Measurements from ENCODE around the gene RANBP10.
"Not testable (repeated sequence)": the region's sequence is repeated elsewhere in the genome, so short reads cannot be mapped to it uniquely, and the experiment has no call there.

The RANBP10 gene

GRCh38 chr16:67806428-67807147 lies at the start of gene RANBP10, which contains the start of gene TSNAXIP1:
RANBP10 (minus strand) TSS chr16:67806560; CDS start chr16:67806536, 24 bp downstream.
TSNAXIP1 (plus strand) TSS chr16:67806889; CDS start chr16:67807150, 261 bp downstream.
- DNase-seq: peak; percentile 93

DNA sequence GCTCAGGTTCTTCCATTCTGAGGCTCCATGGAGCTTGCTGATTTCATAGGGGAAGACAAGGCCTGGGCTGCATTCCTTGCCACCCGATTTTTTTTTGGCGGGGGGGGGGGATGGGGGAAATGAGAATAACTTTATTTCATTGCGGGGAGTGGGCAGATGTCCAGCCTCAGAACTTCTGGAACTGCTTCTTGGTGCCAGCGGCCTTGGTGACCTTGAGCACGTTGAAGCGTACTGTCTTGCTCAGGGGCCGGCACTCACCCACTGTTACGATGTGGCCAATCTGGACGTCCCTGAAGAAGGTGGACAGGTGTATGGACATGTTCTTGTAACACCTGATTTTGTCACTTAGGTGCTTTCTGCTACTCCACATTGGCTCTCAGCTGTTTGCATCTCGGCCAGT lies 49.4 kb upstream of the RANBP10 start:
- DNase-seq: no peak

DNA sequence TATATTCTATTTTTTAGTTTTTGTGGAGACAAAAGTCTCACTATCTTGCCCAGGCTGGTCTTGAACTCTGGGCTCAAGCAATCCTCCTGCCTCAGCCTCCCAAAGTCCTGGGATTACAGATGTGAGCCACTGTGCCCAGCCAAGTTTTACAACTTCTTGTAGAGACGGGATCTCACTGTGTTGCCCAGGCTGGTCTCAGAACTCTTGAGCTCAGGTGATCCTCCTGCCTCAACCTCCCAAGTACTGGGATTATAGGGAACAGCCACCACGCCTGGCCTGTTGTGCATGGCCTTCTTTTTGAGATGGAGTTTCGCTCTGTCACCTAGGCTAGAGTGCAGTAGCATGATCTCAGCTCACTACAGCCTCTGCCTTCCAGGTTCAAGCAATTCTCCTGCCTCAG lies 47.3 kb upstream of the RANBP10 start:
- no peak for DNase-seq

- no peak for DNase-seq
Observed at GRCh38 chr16:67848118-67848517, 41.8 kb upstream of the RANBP10 start.

DNA sequence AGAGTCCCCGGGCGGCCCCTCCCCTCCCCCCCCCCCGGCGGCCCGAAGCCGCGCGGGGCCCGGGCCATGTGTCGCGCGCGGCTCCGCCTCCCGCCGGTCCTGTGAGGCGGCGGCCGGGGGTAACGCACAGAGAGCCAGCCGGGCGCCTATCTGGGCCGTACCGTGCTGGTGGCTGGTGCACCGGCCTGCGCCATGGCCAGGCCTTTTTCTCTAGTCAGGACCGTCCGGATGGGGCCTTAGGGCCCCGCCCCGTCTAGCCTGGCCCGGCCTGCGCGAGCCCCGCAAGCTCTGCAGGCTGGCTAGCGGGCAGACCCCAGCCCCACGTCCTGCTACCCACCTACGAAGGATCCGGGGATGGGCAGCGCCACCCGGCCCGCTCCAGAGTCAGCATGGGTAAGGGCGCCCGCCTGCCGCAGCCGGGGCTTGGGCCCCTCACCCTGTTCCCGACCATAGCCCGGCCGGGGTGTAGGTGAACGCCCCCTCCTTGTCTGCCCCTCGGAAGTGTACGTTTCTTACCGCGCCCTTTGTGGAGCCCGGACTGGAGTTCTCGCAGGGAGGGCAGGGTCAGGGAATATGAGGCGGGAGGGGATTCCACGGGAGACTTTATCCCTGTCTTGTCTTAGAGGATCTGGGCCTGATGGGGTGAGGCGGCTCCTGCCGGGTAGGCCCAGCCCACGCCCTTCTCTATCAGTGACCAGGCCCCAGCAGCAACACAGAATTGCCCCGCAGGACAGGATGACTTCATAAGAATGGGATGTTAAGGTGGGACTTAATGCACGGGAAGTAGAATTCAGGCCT lies 40.9 kb upstream of the RANBP10 start, which contains the start of gene CENPT:
CENPT (minus strand) TSS at position 630 of the 798 bp plus-strand sequence. CDS start 13,834 bp downstream, outside the sequence.
- no peak for DNase-seq

DNA sequence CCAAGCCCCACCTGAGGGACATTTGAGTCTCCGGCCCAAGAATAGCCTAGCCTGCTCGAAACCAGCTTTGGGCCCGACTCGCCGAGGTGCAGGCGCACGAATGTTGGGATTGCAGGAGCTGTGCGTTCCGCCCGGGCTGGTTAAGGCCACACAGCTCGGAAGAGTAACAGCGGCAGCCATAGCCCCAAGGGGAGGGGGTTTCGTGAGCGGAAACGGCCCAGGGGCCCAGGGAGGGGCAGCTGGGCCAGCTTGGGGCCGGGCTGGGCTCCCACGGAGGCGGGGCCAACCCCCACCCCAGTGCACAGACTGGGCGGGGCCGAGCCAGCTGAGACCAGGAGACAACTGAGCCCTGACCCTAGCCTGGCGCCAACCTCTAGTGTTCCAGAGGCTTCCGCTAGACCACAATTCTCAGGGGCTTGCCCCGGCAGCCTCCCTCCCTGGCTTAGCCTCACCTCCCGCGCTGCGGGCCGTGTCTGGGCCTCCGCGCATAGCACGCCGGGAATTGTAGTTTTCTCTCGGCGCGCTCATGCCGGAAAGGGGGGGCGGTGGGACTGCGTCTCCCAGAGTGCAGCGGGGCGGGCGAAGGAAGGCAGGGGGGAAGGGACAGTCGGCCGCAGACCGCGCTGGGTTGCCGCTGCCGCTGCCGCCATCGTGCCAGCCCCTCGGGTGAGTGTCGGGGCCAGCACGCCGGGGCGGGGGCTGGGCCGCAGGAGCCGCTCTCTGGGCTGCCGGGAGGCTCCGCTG lies 40.1 kb upstream of the RANBP10 start, which contains the start of gene NUTF2:
NUTF2 (plus strand) TSS at position 614 of the 744 bp plus-strand sequence. CDS start 18,198 bp downstream, outside the sequence.
- DNase-seq: peak; percentile 87

GRCh38 chr16:67846063-67846319 lies 39.6 kb upstream of the RANBP10 start:
- DNase-seq: no peak

DNA sequence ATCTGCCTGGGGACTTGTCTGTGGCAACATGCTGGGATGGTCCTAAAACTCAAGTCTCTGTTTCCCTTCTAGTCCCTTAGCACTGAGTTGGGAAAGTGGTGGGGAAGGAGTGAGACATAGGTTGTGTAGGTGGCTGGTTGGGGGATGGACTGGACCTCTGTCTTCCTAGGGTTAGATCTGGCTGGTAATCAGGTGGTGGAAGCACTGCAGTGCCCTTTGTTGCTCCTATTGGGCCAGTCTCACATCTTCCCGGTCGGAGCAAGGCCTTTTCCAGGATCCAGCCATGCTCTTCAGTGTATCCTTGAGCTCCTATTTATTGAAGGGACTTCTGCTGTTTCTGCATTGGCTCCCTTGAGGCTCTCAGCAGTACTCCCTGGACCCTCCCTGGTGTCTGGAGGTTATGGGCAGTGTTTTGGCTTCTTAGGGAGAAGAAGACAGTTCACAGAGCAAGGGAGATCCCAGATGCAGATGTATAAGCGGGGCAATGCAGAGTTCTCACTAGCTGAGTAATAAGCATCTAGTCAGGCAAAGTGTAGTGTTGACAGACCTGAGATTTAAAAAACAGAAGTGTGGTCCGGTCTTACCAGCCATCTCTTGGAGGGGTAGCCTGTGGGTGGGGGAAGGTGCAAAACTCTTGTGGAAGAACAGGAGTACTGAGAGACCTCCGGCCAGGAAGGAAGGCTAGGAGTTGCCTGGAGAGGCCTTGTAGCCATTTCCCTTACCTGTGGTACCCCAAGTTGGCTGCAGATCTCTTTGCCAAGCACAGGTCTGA lies 39.1 kb upstream of the RANBP10 start:
- no peak for DNase-seq

DNA sequence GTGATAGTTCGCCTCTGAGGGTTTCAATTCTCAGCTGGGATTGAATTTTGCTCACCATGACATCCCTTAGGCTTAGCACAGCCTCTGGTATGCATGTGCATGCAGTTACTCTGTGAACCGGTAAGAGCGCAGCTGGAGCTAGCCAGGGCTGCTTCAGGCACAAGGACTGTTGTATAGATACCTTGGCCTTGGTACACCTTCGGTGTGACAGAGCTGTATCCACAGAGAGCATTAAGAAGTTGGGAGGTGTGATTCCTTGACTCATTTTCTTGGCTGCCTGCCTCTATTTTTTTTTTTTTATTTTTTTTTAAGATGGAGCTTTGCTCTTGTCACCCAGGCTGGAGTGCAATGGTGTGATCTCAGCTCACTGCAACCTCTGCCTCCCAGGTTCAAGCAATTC lies 38.1 kb upstream of the RANBP10 start:
- no peak for DNase-seq

GRCh38 chr16:67843343-67843765 lies 37.0 kb upstream of the RANBP10 start:
- no peak for DNase-seq

DNA sequence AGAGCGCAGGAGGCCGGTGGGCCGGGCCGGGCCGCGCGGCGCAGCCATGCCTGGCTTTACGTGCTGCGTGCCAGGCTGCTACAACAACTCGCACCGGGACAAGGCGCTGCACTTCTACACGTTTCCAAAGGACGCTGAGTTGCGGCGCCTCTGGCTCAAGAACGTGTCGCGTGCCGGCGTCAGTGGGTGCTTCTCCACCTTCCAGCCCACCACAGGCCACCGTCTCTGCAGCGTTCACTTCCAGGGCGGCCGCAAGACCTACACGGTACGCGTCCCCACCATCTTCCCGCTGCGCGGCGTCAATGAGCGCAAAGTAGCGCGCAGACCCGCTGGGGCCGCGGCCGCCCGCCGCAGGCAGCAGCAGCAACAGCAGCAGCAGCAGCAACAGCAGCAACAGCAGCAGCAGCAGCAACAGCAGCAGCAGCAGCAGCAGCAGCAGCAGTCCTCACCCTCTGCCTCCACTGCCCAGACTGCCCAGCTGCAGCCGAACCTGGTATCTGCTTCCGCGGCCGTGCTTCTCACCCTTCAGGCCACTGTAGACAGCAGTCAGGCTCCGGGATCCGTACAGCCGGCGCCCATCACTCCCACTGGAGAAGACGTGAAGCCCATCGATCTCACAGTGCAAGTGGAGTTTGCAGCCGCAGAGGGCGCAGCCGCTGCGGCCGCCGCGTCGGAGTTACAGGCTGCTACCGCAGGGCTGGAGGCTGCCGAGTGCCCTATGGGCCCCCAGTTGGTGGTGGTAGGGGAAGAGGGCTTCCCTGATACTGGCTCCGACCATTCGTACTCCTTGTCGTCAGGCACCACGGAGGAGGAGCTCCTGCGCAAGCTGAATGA lies 36.4 kb upstream of the RANBP10 start:
- peak; percentile 41 for DNase-seq

- DNase-seq: peak; percentile 87
Observed at GRCh38 chr16:67841816-67842508, 35.6 kb upstream of the RANBP10 start, which contains the start of gene THAP11. THAP11 (plus strand) TSS chr16:67842320; CDS start chr16:67842555, 235 bp downstream.

DNA sequence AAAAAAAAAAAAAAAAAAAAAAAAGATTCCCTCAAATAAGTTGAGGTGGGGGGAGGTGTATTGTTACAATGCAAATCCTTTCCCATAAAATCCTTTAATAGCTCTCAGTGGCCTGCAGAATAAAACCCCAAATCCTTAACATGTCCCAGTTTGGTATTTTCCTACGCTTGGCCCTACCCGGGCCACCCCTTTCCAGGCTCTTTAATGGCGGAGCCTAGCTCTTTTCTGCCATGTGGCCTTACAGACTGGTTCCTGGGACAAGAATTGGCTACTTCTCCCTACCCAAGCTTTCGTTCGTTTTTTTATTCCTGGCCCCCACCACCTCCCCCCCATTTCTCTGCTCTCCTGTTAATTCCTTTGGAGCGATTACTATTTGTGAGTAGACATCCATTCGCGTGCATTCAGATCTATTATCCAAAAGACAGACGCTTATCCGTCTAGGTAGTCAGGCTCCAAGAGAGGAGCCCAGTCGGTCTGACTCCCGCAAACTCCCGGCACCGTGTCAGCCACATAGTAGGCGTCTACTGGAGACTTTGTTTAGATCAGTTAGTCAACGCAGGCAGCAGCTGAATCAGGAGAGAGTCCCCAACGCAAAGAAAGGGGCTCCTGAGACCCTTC lies 34.9 kb upstream of the RANBP10 start:
- no peak for DNase-seq

GRCh38 chr16:67837811-67838210 lies 31.5 kb upstream of the RANBP10 start:
- no peak for DNase-seq

DNA sequence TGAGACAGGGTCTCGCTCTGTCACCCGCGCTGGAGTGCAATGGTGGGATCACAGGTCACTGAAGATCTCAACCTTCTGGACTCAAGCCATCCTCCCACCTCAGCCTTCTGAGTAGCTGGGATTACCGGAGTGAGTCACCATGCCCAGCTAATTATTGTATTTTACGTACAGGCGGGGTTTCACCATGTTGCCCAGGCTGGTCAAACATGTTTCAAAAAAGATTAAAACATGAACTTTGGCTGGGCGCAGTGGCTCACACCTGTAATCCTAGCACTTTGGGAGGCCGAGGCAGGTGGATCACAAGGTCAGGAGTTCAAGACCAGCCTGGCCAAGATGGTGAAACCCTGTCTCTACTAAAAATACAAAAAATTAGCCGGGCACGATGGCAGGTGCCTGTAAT lies 30.8 kb upstream of the RANBP10 start:
- DNase-seq: not testable (repeated sequence)

DNA sequence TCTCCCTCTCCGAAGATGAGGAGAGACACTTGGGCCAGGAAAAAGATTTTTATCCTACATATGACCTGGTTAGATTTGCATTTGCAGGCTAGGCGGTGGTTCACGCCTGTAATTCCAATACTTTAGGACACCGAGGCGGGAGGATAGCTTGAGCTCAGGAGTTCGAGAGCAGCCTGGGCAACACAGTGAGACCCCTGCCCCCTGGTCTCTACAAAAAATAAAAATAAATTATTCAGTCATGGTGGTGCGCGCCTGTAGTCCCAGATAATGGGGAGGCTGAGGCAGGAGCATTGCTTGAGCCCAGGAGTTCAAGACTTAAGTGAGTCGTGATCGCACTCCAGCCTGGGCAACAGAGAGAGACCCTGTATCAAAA lies 27.9 kb upstream of the RANBP10 start:
- no peak for DNase-seq

DNA sequence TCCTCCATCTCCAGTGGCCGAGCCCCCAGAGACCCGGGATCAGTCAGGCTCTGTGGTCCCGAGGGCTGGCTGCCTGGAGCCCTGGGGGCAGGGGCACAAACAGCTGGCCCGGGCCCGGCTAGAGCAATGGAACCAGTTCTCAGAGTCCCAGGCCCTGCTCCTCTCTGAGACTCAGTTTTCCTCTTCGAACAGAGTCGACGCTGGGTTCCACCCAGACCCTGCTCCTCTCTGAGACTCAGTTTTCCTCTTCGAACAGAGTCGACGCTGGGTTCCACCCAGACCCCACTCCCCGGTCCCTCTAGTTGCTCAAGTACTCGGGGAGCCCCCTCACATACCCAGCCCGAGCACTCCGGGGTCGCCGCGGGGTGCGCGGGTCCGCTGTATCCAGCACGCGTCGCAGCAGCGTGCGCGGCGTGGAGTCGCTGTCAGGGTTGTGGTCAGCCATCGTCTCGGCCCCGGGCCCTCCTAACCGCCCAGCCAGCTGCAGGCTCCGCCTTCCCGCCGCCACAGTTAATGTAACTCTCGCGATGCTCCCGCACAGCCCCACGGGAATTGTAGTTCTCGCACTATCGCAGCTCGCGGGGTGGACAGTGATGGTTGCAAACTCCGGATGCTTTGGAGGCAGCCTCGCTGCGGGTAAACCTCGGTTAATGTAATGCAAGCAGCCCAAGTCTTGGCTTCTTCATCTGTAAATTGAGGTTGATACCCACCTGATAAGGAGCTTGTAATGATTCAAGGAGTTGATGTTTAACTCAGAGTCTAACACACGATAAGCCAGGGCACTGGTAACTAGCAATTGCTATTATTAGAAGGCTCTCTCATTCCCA lies 27.3 kb upstream of the RANBP10 start:
- peak; percentile 61 for DNase-seq

DNA sequence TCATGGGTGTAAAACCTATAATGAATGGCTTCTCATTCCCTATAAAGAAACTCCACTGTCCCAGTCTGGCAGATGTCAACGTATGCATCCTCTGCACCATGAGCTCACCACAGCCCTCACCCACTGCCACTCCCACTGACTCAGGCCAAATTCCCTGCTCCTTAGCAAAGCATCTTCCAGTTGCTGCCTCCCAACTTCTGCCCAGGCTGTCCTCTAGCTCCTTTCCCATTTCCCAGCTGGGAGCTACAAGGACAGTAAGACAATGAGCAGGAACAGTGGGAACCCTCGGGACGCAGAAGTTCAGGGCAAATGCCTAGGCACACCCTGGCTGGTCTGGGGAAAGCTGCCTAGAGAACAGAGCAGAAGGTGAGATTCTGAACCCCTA lies 26.7 kb upstream of the RANBP10 start:
- no peak for DNase-seq

- DNase-seq: no peak
Observed at GRCh38 chr16:67828651-67829050, 22.3 kb upstream of the RANBP10 start.

- no peak for DNase-seq
Observed at GRCh38 chr16:67825906-67826305, 19.5 kb upstream of the RANBP10 start.

Data from NCI-H510A (cell line).